IMR-90 (cell line): Measurements from ENCODE around the gene TRIM71. TPM values are rescaled to one million over a fixed set of nuclear protein-coding genes. Genes with fewer than 3 reads are reported as not detected.

Experiments
- ATAC-seq: fragments of 200-7000 bp; cut with Tn5 transposase; 2 replicates; pipeline ENCODE4 v1.9.1; 2020; ENCODE audit warnings: low read depth, mild to moderate bottlenecking, moderate library complexity
- BruUV-seq: library from RNA; stranded (reverse); fragments of 400-500 nt; replicated peaks from 2 replicates; lab custom pipeline; 2021; lab: Mats Ljungman, UMichigan
- CTCF ChIA-PET: fragments of 300-600 bp; formaldehyde crosslinking; extraction: SDS; loops from one replicate; lab custom pipeline; 2021; ENCODE audit warnings: antibody characterized with exemption; lab: Yijun Ruan, JAX
- POLR2A ChIA-PET: fragments of 300-600 bp; sonication (Branson Sonifier 250); formaldehyde crosslinking; loops from one replicate; lab custom pipeline; 2022; ENCODE audit warnings: antibody characterized with exemption; ENCODE audit not compliant: unreplicated experiment; lab: Charles Lee
- DNase-seq: peaks from one replicate; pipeline ENCODE4 v3.0.0; 2013
- H2AFZ ChIP-seq: replicated peaks from 2 replicates; pipeline ENCODE3; 2013; ENCODE audit warnings: low read length, mild to moderate bottlenecking; ENCODE audit not compliant: poor library complexity
- H2AK5ac ChIP-seq: 2 replicates; pipeline ENCODE4 v1.6.1; 2013; ENCODE audit warnings: low read depth, low read length, inconsistent platforms
- H2AK9ac ChIP-seq: replicated peaks from 2 replicates; pipeline ENCODE3; 2013; ENCODE audit warnings: mild to moderate bottlenecking, low read depth, low read length, moderate library complexity; ENCODE audit not compliant: poor library complexity
- H2BK120ac ChIP-seq: 2 replicates; pipeline ENCODE4 v1.6.1; 2013; ENCODE audit warnings: low read depth, low read length, inconsistent platforms
- H2BK15ac ChIP-seq: 3 replicates; pipeline ENCODE4 v1.6.1; 2013; ENCODE audit warnings: low read depth, low read length, inconsistent platforms
- H2BK20ac ChIP-seq: 2 replicates; pipeline ENCODE4 v1.6.1; 2013; ENCODE audit warnings: low read depth, mild to moderate bottlenecking, inconsistent platforms, low read length, moderate library complexity
- H2BK5ac ChIP-seq: 2 replicates; pipeline ENCODE4 v1.6.1; 2013; ENCODE audit warnings: mild to moderate bottlenecking, low read depth, low read length, inconsistent platforms; ENCODE audit not compliant: poor library complexity, severe bottlenecking
- H3K14ac ChIP-seq: replicated peaks from 2 replicates; pipeline ENCODE4 v1.6.1; 2013; ENCODE audit warnings: low read depth, low read length, inconsistent platforms
- H3K18ac ChIP-seq: 2 replicates; pipeline ENCODE4 v1.6.1; 2013; ENCODE audit warnings: low read depth, low read length, control low read depth
- H3K23ac ChIP-seq: 2 replicates; pipeline ENCODE4 v1.6.1; 2013; ENCODE audit warnings: low read depth, low read length, inconsistent platforms
- H3K27ac ChIP-seq: 2 replicates; pipeline ENCODE4 v1.5.1; 2013; ENCODE audit warnings: mild to moderate bottlenecking, control low read depth, low read length; ENCODE audit not compliant: insufficient read depth
- H3K27me3 ChIP-seq: 2 replicates; pipeline ENCODE4 v1.6.1; 2013; ENCODE audit warnings: low read length; ENCODE audit not compliant: control insufficient read depth, insufficient read depth
- H3K36me3 ChIP-seq: 2 replicates; pipeline ENCODE4 v1.6.1; 2013; ENCODE audit warnings: low read length, mixed read lengths; ENCODE audit not compliant: control insufficient read depth, insufficient read depth
- H3K4ac ChIP-seq: 2 replicates; pipeline ENCODE4 v1.6.1; 2013; ENCODE audit warnings: low read depth, low read length, inconsistent platforms
- H3K4me1 ChIP-seq: 2 replicates; pipeline ENCODE4 v1.6.1; 2013; ENCODE audit warnings: low read length, mixed read lengths; ENCODE audit not compliant: control insufficient read depth, insufficient read depth
- H3K4me2 ChIP-seq: 2 replicates; pipeline ENCODE4 v1.6.1; 2013; ENCODE audit warnings: low read depth, mild to moderate bottlenecking, control low read depth, low read length, moderate library complexity
- H3K4me3 ChIP-seq: 2 replicates; pipeline ENCODE4 v1.5.1; 2013; ENCODE audit warnings: low read depth, mild to moderate bottlenecking, control low read depth, low read length, moderate library complexity; ENCODE audit not compliant: insufficient read depth
- H3K56ac ChIP-seq: 2 replicates; pipeline ENCODE4 v1.6.1; 2013; ENCODE audit warnings: low read length, inconsistent platforms; ENCODE audit not compliant: insufficient read depth; ENCODE audit errors: extremely low read depth
- H3K79me1 ChIP-seq, 2 experiments: 2 replicates each; pipeline ENCODE4 v1.6.1; 2013; ENCODE audit warnings: low read length in 2 of 2, inconsistent platforms in 1 of 2, low read depth in 1 of 2
- H3K9ac ChIP-seq: 2 replicates; pipeline ENCODE4 v1.6.1; 2013; ENCODE audit warnings: low read depth, low read length, control low read depth
- H3K9me1 ChIP-seq: 2 replicates; pipeline ENCODE4 v1.6.1; 2013; ENCODE audit warnings: low read length, inconsistent platforms; ENCODE audit not compliant: insufficient read depth
- H3K9me3 ChIP-seq: 2 replicates; pipeline ENCODE4 v1.6.1; 2013; ENCODE audit warnings: low read length; ENCODE audit not compliant: control insufficient read depth, insufficient read depth
- H4K20me1 ChIP-seq: 2 replicates; pipeline ENCODE4 v1.6.1; 2013; ENCODE audit warnings: low read length, inconsistent platforms; ENCODE audit not compliant: insufficient read depth
- H4K5ac ChIP-seq: 2 replicates; pipeline ENCODE4 v1.6.1; 2013; ENCODE audit warnings: mild to moderate bottlenecking, low read depth, low read length, control low read depth
- H4K8ac ChIP-seq, 2 experiments: 2 replicates each; pipeline ENCODE4 v1.6.1; 2013; ENCODE audit warnings: low read depth in 2 of 2, low read length in 2 of 2, control low read depth in 1 of 2, inconsistent platforms in 1 of 2
- H4K91ac ChIP-seq: 2 replicates; pipeline ENCODE4 v1.6.1; 2013; ENCODE audit warnings: low read depth, low read length, inconsistent platforms; ENCODE audit not compliant: insufficient read depth
- BHLHE40 ChIP-seq: fragments of 150-350 bp; IDR thresholded peaks from 2 replicates; pipeline ENCODE4 v1.6.1; 2016; ENCODE audit warnings: mild to moderate bottlenecking, low read depth, low read length
- CEBPB ChIP-seq: IDR thresholded peaks from 2 replicates; pipeline ENCODE4 v1.6.1; 2012; ENCODE audit warnings: low read depth, low read length, improper control_type of control experiment
- CHD1 ChIP-seq: IDR thresholded peaks from 2 replicates; pipeline ENCODE4 v1.6.1; 2012; ENCODE audit warnings: low read depth, low read length, improper control_type of control experiment
- ELK1 ChIP-seq: fragments of 150-350 bp; IDR thresholded peaks from 2 replicates; pipeline ENCODE4 v1.6.1; 2016; ENCODE audit warnings: low read depth, mild to moderate bottlenecking, low read length, moderate library complexity, borderline replicate concordance
- FOS ChIP-seq: fragments of 150-350 bp; IDR thresholded peaks from 2 replicates; pipeline ENCODE4 v1.6.1; 2016; ENCODE audit warnings: low read depth, low read length
- MAFK ChIP-seq: IDR thresholded peaks from 2 replicates; pipeline ENCODE4 v1.6.1; 2012; ENCODE audit warnings: low read depth, low read length, improper control_type of control experiment
- MAZ ChIP-seq: IDR thresholded peaks from 2 replicates; pipeline ENCODE4 v1.6.1; 2012; ENCODE audit warnings: low read depth, mild to moderate bottlenecking, low read length, improper control_type of control experiment, moderate library complexity, borderline replicate concordance
- MXI1 ChIP-seq: IDR thresholded peaks from 2 replicates; pipeline ENCODE4 v1.6.1; 2012; ENCODE audit warnings: low read depth, mild to moderate bottlenecking, low read length, moderate library complexity, borderline replicate concordance
- NFE2L2 ChIP-seq: fragments of 150-350 bp; IDR thresholded peaks from 2 replicates; pipeline ENCODE4 v1.6.1; 2016; ENCODE audit warnings: low read depth, mild to moderate bottlenecking, low read length
- POLR2A ChIP-seq: IDR thresholded peaks from 2 replicates; pipeline ENCODE4 v1.6.1; 2012; ENCODE audit warnings: mild to moderate bottlenecking, low read depth, low read length
- RAD21 ChIP-seq: IDR thresholded peaks from 2 replicates; pipeline ENCODE4 v1.6.1; 2012; ENCODE audit warnings: low read length, improper control_type of control experiment
- RCOR1 ChIP-seq: IDR thresholded peaks from 2 replicates; pipeline ENCODE4 v1.6.1; 2012; ENCODE audit warnings: mild to moderate bottlenecking, low read length, improper control_type of control experiment; ENCODE audit not compliant: insufficient replicate concordance
- RFX5 ChIP-seq: IDR thresholded peaks from 2 replicates; pipeline ENCODE4 v1.8.0; 2012; ENCODE audit warnings: low read depth, mild to moderate bottlenecking, low read length, moderate library complexity
- SMC3 ChIP-seq: fragments of 150-350 bp; IDR thresholded peaks from 2 replicates; pipeline ENCODE4 v1.6.1; 2016; ENCODE audit warnings: low read depth, mild to moderate bottlenecking, antibody characterized with exemption, low read length, moderate library complexity
- WGBS, 2 experiments: methylation state at CpG; one replicate each; pipeline versions ENCODE4 v1.1.5 to v1.1.7; 2013; ENCODE audit warnings: missing lambda C conversion rate in 2 of 2; ENCODE audit not compliant: insufficient read length in 1 of 2; ENCODE audit errors: extremely low coverage in 2 of 2; 5-methylcytosine and 5-hydroxymethylcytosine counted together
- dilution Hi-C: fragments of 300-500 bp; cut with HindIII; formaldehyde crosslinking; loops from one replicate; pipeline ENCODE4 v1.14.3; 2018; ENCODE audit warnings: low sequenced_read_pairs; ENCODE audit not compliant: unreplicated experiment
- in situ Hi-C: fragments of 300-500 bp; cut with MboI; formaldehyde crosslinking; loops from 3 replicates; pipeline ENCODE4 v1.14.3; 2019; ENCODE audit warnings: low sequenced_read_pairs, inconsistent platforms, mixed read lengths
- intact Hi-C: fragments of 100-400 bp; cut with micrococcal nuclease; formaldehyde crosslinking; loops from 2 replicates; pipeline ENCODE4 v1.10.0; 2022
- polyA plus RNA-seq, 3 experiments: library from polyadenylated mRNA; depleted of rRNA; stranded (reverse); fragments of >200 nt; gene quantifications; 2 replicates each; pipeline ENCODE4 v1.2.3, GENCODE V29; 2012; ENCODE audit warnings: low replicate concordance in 1 of 3
- total RNA-seq: library from RNA; depleted of rRNA; stranded (reverse); fragments of >200 nt; gene quantifications from 2 replicates; pipeline ENCODE4 v1.2.3, GENCODE V29; 2012
- TF ChIP-seq, protein P1 (sequence below): conservative IDR thresholded peaks from 2 replicates; pipeline ENCODE4 v1.5.1; 2012; ENCODE audit warnings: mild to moderate bottlenecking, low read depth, low read length, improper control_type of control experiment
- TF ChIP-seq, protein P2 (sequence below): fragments of 150-350 bp; IDR thresholded peaks from 2 replicates; pipeline ENCODE4 v1.6.1; 2017; ENCODE audit warnings: mild to moderate bottlenecking, antibody characterized with exemption, low read length, low read depth

TRIM71 gene
- total and polyA plus RNA-seq, 2 of the 4 experiments (the other 2 are of a cell fraction), result not detected

DNA sequence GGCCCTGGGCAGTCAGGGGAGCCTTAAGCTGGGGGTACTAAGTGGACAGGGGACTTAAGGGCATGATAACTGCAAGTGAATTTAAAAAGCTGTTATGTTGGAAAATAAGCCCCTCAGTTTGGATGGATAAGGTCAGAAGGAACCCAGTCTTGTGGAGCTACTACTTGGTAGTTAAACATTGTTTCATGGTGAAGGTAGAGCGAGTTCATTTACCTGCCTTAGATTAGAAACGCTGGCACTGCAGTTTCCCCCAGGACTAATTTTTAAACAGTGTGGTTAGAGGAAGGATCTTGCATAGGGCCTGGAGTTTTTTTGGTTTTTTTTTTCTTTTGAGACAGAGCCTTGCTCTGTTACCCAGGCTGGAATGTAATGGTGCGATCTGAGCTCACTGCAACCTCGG, 31.2 kb downstream of the TRIM71 start:
- WGBS, 2 experiments, result 79% methylated on average over 3 of the region's 4 CpGs; no CpG with 5 or more reads in 1 of the 2 experiments
- Histone ChIP-seq H3K14ac (no peak overlapping the region), H3K27me3 (peaks cover 20% of the 10 kb centered on the region), H4K8ac (no peak overlapping the region), H3K79me1 (no peaks in the 10 kb centered on the region), H3K23ac (no peak overlapping the region), H3K9me1 (no peaks in the 10 kb centered on the region), H3K9me3 (no peaks in the 10 kb centered on the region), H3K18ac (no peak overlapping the region), H3K4me1 (no peaks in the 10 kb centered on the region), H3K4me3 (no peak overlapping the region), H4K5ac (no peak overlapping the region), H3K9ac (no peak overlapping the region), H2BK120ac (no peak overlapping the region), H3K4ac (no peak overlapping the region), H4K20me1 (no peaks in the 10 kb centered on the region), H3K4me2 (no peak overlapping the region), H3K36me3 (no peaks in the 10 kb centered on the region), H2AK9ac (no peak overlapping the region), H4K91ac (no peak overlapping the region), H3K27ac (no peak overlapping the region), H2BK20ac (no peak overlapping the region), H2BK15ac (no peak overlapping the region), H2AFZ (no peak overlapping the region), H2AK5ac (no peak overlapping the region), H3K56ac (no peak overlapping the region), H2BK5ac (no peak overlapping the region)
- ChIA-PET CTCF (no interaction called here), POLR2A (no interaction called here)
- DNase-seq (no peak), ATAC-seq (no peak)
- in situ Hi-C loops (no loop called here), intact Hi-C loops (no loop called here), dilution Hi-C loops (no loop called here)
- TF ChIP-seq NFE2L2 (no peak), SMC3 (no peak), BHLHE40 (no peak), CHD1 (no peak), ELK1 (no peak), RFX5 (no peak), FOS (no peak), MXI1 (no peak), RAD21 (no peak), POLR2A (no peak), RCOR1 (no peak), MAFK (no peak), MAZ (no peak), CEBPB (no peak)
- TF ChIP-seq, protein P1, sequence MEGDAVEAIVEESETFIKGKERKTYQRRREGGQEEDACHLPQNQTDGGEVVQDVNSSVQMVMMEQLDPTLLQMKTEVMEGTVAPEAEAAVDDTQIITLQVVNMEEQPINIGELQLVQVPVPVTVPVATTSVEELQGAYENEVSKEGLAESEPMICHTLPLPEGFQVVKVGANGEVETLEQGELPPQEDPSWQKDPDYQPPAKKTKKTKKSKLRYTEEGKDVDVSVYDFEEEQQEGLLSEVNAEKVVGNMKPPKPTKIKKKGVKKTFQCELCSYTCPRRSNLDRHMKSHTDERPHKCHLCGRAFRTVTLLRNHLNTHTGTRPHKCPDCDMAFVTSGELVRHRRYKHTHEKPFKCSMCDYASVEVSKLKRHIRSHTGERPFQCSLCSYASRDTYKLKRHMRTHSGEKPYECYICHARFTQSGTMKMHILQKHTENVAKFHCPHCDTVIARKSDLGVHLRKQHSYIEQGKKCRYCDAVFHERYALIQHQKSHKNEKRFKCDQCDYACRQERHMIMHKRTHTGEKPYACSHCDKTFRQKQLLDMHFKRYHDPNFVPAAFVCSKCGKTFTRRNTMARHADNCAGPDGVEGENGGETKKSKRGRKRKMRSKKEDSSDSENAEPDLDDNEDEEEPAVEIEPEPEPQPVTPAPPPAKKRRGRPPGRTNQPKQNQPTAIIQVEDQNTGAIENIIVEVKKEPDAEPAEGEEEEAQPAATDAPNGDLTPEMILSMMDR, result no peak
- TF ChIP-seq, protein P2, sequence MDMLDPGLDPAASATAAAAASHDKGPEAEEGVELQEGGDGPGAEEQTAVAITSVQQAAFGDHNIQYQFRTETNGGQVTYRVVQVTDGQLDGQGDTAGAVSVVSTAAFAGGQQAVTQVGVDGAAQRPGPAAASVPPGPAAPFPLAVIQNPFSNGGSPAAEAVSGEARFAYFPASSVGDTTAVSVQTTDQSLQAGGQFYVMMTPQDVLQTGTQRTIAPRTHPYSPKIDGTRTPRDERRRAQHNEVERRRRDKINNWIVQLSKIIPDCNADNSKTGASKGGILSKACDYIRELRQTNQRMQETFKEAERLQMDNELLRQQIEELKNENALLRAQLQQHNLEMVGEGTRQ, result no peak
- BruUV-seq, result no TSS peak
